Liver (tissue), 9 donors: ENCODE data around the gene PWP1. TPM values are rescaled to one million over a fixed set of nuclear protein-coding genes. Genes with fewer than 3 reads are reported as not detected.

Experiments
- DNase-seq: peaks from one replicate; pipeline ENCODE4 v3.0.0-alpha.2; 2017; ENCODE audit warnings: low spot score
- H3K27ac ChIP-seq, 2 donors: one replicate each; pipeline ENCODE4 v1.7.0; 2013; ENCODE audit warnings: inconsistent platforms in 2 of 2, low read length in 2 of 2, control low read depth in 1 of 2, low read depth in 1 of 2, mild to moderate bottlenecking in 1 of 2
- H3K27me3 ChIP-seq, 4 donors: one replicate each; pipeline versions ENCODE4 v1.6.1 to v1.7.0; 2013; ENCODE audit warnings: low read length in 3 of 4, inconsistent platforms in 1 of 4, mild to moderate bottlenecking in 1 of 4, moderate library complexity in 1 of 4; ENCODE audit not compliant: control insufficient read depth in 4 of 4, insufficient read depth in 4 of 4
- H3K36me3 ChIP-seq, 4 donors: one replicate each; pipeline versions ENCODE4 v1.6.1 to v1.7.0; 2013; ENCODE audit warnings: low read length in 3 of 4, mild to moderate bottlenecking in 3 of 4, low read depth in 1 of 4, moderate library complexity in 1 of 4; ENCODE audit not compliant: control insufficient read depth in 4 of 4, insufficient read depth in 3 of 4
- H3K4me1 ChIP-seq, 4 donors: one replicate each; pipeline versions ENCODE4 v1.6.1 to v1.7.0; 2013; ENCODE audit warnings: low read length in 3 of 4, mild to moderate bottlenecking in 3 of 4, moderate library complexity in 1 of 4; ENCODE audit not compliant: control insufficient read depth in 4 of 4, insufficient read depth in 4 of 4
- H3K4me3 ChIP-seq, 3 donors: one replicate each; pipeline versions ENCODE4 v1.6.1 to v1.7.0; 2013; ENCODE audit warnings: low read length in 3 of 3, control low read depth in 1 of 3, low read depth in 1 of 3, mild to moderate bottlenecking in 1 of 3
- H3K9ac ChIP-seq, 2 donors: one replicate each; pipeline ENCODE4 v1.7.0; 2013; ENCODE audit warnings: low read length in 2 of 2, mild to moderate bottlenecking in 2 of 2, moderate library complexity in 2 of 2, control low read depth in 1 of 2, low read depth in 1 of 2
- H3K9me3 ChIP-seq, 4 donors: one replicate each; pipeline versions ENCODE4 v1.6.1 to v1.7.0; 2013; ENCODE audit warnings: low read length in 3 of 4; ENCODE audit not compliant: control insufficient read depth in 4 of 4
- CTCF ChIP-seq: fragments of 150-350 bp; IDR thresholded peaks from 2 replicates; pipeline ENCODE4 v1.5.1; 2017; ENCODE audit warnings: improper control_type of control experiment, low read depth, low read length; ENCODE audit not compliant: missing input control
- EGR1 ChIP-seq, 2 donors: IDR thresholded peaks; 2 replicates each; pipeline ENCODE4 v1.6.1; 2016 to 2018; ENCODE audit warnings: antibody characterized with exemption in 2 of 2, low read depth in 2 of 2
- FOXA1 ChIP-seq: IDR thresholded peaks from 2 replicates; pipeline ENCODE4 v1.6.1; 2016; ENCODE audit warnings: antibody characterized with exemption
- FOXA2 ChIP-seq: IDR thresholded peaks from 2 replicates; pipeline ENCODE4 v1.6.1; 2016; ENCODE audit warnings: antibody characterized with exemption
- GABPA ChIP-seq, 2 donors: IDR thresholded peaks in 1 of 2; conservative IDR thresholded peaks in 1 of 2; 2 replicates each; pipeline ENCODE4 v1.6.1; 2016; ENCODE audit warnings: antibody characterized with exemption in 2 of 2, mild to moderate bottlenecking in 1 of 2, moderate library complexity in 1 of 2
- HNF4G ChIP-seq: IDR thresholded peaks from 2 replicates; pipeline ENCODE4 v1.6.1; 2016; ENCODE audit warnings: antibody characterized with exemption
- NR2F2 ChIP-seq: IDR thresholded peaks from 2 replicates; pipeline ENCODE4 v1.6.1; 2016; ENCODE audit warnings: antibody characterized with exemption
- RAD21 ChIP-seq, 2 donors: IDR thresholded peaks; 2 replicates each; pipeline ENCODE4 v1.6.1; 2016; ENCODE audit warnings: antibody characterized with exemption in 2 of 2, mild to moderate bottlenecking in 2 of 2
- REST ChIP-seq: IDR thresholded peaks from 2 replicates; pipeline ENCODE4 v1.6.1; 2016; ENCODE audit warnings: antibody characterized with exemption, mild to moderate bottlenecking
- RXRA ChIP-seq, 2 donors: IDR thresholded peaks; 2 replicates each; pipeline ENCODE4 v1.6.1; 2017 to 2018; ENCODE audit warnings: antibody characterized with exemption in 2 of 2, mild to moderate bottlenecking in 1 of 2
- SP1 ChIP-seq: IDR thresholded peaks from 2 replicates; pipeline ENCODE4 v1.6.1; 2018; ENCODE audit warnings: antibody characterized with exemption, mild to moderate bottlenecking
- TAF1 ChIP-seq: conservative IDR thresholded peaks from 2 replicates; pipeline ENCODE4 v1.6.1; 2016; ENCODE audit warnings: antibody characterized with exemption, mild to moderate bottlenecking
- WGBS: extraction: QIAGEN DNeasy Blood & Tissue Kit; methylation state at CpG from one replicate; pipeline ENCODE4 v1.1.7; 2013; 5-methylcytosine and 5-hydroxymethylcytosine counted together
- polyA plus RNA-seq, 2 donors: library from polyadenylated mRNA; stranded (reverse) in 1 of 2; unstranded in 1 of 2; fragments of 200-250 nt in 1 of 2; fragments of >200 nt in 1 of 2; fragmentation: Nextera tagmentation in 1 of 2; extraction: Ambion mirVana in 1 of 2; gene quantifications; one replicate each; pipeline versions ENCODE4 v1.2.1 to v1.2.3, GENCODE V29; 2013 to 2015
- total RNA-seq, 2 donors: library from RNA; depleted of rRNA; stranded (reverse); fragments of >200 nt; gene quantifications; one replicate each; pipeline ENCODE4 v1.2.3, GENCODE V29; 2014
- TF ChIP-seq, protein P1 (sequence below): IDR thresholded peaks from 2 replicates; pipeline ENCODE4 v1.6.1; 2016; ENCODE audit warnings: antibody characterized with exemption
- TF ChIP-seq, protein P2 (sequence below): IDR thresholded peaks from 2 replicates; pipeline ENCODE4 v1.6.1; 2016; ENCODE audit warnings: antibody characterized with exemption
- TF ChIP-seq, protein P3 (sequence below): IDR thresholded peaks from 2 replicates; pipeline ENCODE4 v1.6.1; 2016; ENCODE audit warnings: antibody characterized with exemption
- donor health status: healthy.
- donor health status: healthy.
- donor health status: healthy.
- donor health status: healthy.
- donor health status: healthy.

The PWP1 gene
- total and polyA plus RNA-seq, 4 donors = 17.5 to 39.0 (median 26.9) TPM

DNA sequence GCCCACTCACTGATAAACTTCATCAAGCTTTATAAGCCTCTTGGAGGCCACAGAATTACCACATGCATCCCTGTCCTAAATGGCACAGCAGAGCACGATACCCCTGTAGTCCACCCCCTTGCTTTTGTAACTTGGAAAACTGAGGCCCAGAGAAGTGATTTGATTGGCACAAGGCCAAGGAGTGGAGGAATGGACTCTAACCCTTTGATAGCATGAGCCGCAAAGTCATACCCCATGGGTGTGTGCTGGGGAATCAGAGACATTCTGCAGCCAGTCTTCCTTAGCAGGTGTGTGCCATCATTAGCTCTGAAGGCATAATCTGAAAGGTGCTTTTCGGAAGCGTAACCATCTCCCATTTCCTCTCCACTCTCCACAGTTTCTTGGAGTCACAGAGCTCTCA is 28.5 kb upstream of the PWP1 start:
- Histone ChIP-seq H3K27ac (peak overlapping the region; percentile 35 to 64), H3K27me3 (no peaks in the 10 kb centered on the region), H3K4me3 (no peak overlapping the region), H3K9me3 (no peaks in the 10 kb centered on the region), H3K4me1 (peaks cover 2 to 34% (median 20%) of the 10 kb centered on the region in 4 donors), H3K9ac (peak overlapping the region in 1 of 2 donors; percentile 17), H3K36me3 (no peaks in the 10 kb centered on the region)
- TF ChIP-seq FOXA2 (no peak), HNF4G (no peak), EGR1 (IDR thresholded peaks at IDR 0.05; ENCODE audit: low read depth in 2 of 2) (no peak), REST (no peak), RAD21 (IDR thresholded peaks at IDR 0.05) (no peak), GABPA (IDR thresholded peaks at IDR 0.05 in 1 of 2, conservative IDR thresholded peaks at IDR 0.05 in 1 of 2) (no peak), SP1 (no peak), FOXA1 (no peak), CTCF (no peak), RXRA (IDR thresholded peaks at IDR 0.05) (no peak)
- TF ChIP-seq, protein P1, sequence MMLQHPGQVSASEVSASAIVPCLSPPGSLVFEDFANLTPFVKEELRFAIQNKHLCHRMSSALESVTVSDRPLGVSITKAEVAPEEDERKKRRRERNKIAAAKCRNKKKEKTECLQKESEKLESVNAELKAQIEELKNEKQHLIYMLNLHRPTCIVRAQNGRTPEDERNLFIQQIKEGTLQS = no peak
- TF ChIP-seq, protein P2, sequence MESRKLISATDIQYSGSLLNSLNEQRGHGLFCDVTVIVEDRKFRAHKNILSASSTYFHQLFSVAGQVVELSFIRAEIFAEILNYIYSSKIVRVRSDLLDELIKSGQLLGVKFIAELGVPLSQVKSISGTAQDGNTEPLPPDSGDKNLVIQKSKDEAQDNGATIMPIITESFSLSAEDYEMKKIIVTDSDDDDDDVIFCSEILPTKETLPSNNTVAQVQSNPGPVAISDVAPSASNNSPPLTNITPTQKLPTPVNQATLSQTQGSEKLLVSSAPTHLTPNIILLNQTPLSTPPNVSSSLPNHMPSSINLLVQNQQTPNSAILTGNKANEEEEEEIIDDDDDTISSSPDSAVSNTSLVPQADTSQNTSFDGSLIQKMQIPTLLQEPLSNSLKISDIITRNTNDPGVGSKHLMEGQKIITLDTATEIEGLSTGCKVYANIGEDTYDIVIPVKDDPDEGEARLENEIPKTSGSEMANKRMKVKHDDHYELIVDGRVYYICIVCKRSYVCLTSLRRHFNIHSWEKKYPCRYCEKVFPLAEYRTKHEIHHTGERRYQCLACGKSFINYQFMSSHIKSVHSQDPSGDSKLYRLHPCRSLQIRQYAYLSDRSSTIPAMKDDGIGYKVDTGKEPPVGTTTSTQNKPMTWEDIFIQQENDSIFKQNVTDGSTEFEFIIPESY = no peak
- DNase-seq = no peak
- 66% methylated on average over 4 of the region's 4 CpGs for WGBS

- H3K4me1 ChIP-seq = peaks cover 2 to 34% (median 20%) of the 10 kb centered on the region in 4 donors
- H3K36me3 ChIP-seq = no peaks in the 10 kb centered on the region
- peak overlapping the region in 1 of 2 donors; percentile 17 for H3K9ac ChIP-seq
- DNase-seq = no peak
- H3K27ac ChIP-seq = peak overlapping the region; percentile 35 to 64
- 47% methylated on average over 9 of the region's 9 CpGs for WGBS
- no peaks in the 10 kb centered on the region for H3K9me3 ChIP-seq
- H3K27me3 ChIP-seq = no peaks in the 10 kb centered on the region
- H3K4me3 ChIP-seq = no peak overlapping the region
- TF ChIP-seq EGR1 (IDR thresholded peaks at IDR 0.05; ENCODE audit: low read depth in 2 of 2) (peak in 1 of 2 donors; percentile 50), TAF1 (no peak), REST (no peak), RXRA (IDR thresholded peaks at IDR 0.05) (peak; percentile 46 to 86), GABPA (IDR thresholded peaks at IDR 0.05 in 1 of 2, conservative IDR thresholded peaks at IDR 0.05 in 1 of 2) (no peak), FOXA1 (peak; percentile 31), NR2F2 (no peak)
- TF ChIP-seq, protein P1 = no peak
- TF ChIP-seq, protein P3, sequence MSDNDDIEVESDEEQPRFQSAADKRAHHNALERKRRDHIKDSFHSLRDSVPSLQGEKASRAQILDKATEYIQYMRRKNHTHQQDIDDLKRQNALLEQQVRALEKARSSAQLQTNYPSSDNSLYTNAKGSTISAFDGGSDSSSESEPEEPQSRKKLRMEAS = peak; percentile 88
- TF ChIP-seq, protein P2 = peak; percentile 29
Measured at GRCh38 chr12:107657621-107658020, 28.0 kb upstream of the PWP1 start.
